HEK293 (cell line): Measurements from ENCODE around the gene ATE1.

Experiments used
- CTCF ChIA-PET: fragments of 350-600 bp; formaldehyde crosslinking; extraction: SDS; loops from one replicate; lab custom pipeline; 2021; ENCODE audit warnings: antibody characterized with exemption; lab: Yijun Ruan, JAX
- POLR2A ChIA-PET: fragments of 300-600 bp; formaldehyde crosslinking; extraction: SDS; loops from one replicate; lab custom pipeline; 2020; ENCODE audit warnings: antibody characterized with exemption, inconsistent platforms; lab: Yijun Ruan, JAX
- H3K27ac ChIP-seq: fragments of 200-500 bp; sonication (Bioruptor generic); 2 replicates; pipeline ENCODE4 v1.5.1; 2014; ENCODE audit warnings: low read depth, low read length, control low read depth, inconsistent platforms; ENCODE audit errors: extremely low read depth
- H3K36me3 ChIP-seq, 2 experiments: fragments of 200-500 bp in 1 of 2; sonication (Bioruptor generic) in 1 of 2; 1 replicate in 1 of 2; 2 replicates in 1 of 2; pipeline ENCODE4 v1.5.1; 2014 to 2017; ENCODE audit warnings: inconsistent platforms in 2 of 2, low read length in 2 of 2; ENCODE audit not compliant: control insufficient read depth in 2 of 2, insufficient read depth in 1 of 2
- H3K4me1 ChIP-seq: fragments of 200-500 bp; sonication (Bioruptor generic); 2 replicates; pipeline ENCODE4 v1.5.1; 2014; ENCODE audit warnings: mild to moderate bottlenecking, low read length, inconsistent platforms; ENCODE audit not compliant: control insufficient read depth, insufficient read depth
- H3K4me3 ChIP-seq: 2 replicates; pipeline ENCODE4 v1.5.1; 2011; ENCODE audit warnings: low read depth, mild to moderate bottlenecking, control low read depth, low read length, moderate library complexity
- H3K9me3 ChIP-seq: fragments of 200-500 bp; sonication (Bioruptor generic); 2 replicates; pipeline ENCODE4 v1.5.1; 2014; ENCODE audit warnings: low read depth, low read length, inconsistent platforms; ENCODE audit not compliant: control insufficient read depth, insufficient read depth
- ATF2 ChIP-seq: fragments of 450-650 bp; formaldehyde crosslinking; IDR thresholded peaks from 2 replicates; pipeline ENCODE4 v1.5.1; 2016; ENCODE audit warnings: missing biosample characterization, missing genetic modification characterization, low read depth
- FEZF1 ChIP-seq: fragments of 450-650 bp; formaldehyde crosslinking; IDR thresholded peaks from 2 replicates; pipeline ENCODE4 v1.5.1; 2016; ENCODE audit warnings: missing biosample characterization, missing genetic modification characterization
- HIC1 ChIP-seq: fragments of 450-650 bp; formaldehyde crosslinking; IDR thresholded peaks from 2 replicates; pipeline ENCODE4 v1.5.1; 2016; ENCODE audit warnings: missing biosample characterization, missing genetic modification characterization
- KLF8 ChIP-seq: fragments of 450-650 bp; formaldehyde crosslinking; IDR thresholded peaks from 2 replicates; pipeline ENCODE4 v1.5.1; 2016; ENCODE audit warnings: missing biosample characterization, missing genetic modification characterization
- KLF9 ChIP-seq: fragments of 450-650 bp; formaldehyde crosslinking; IDR thresholded peaks from 2 replicates; pipeline ENCODE4 v1.5.1; 2016; ENCODE audit warnings: missing biosample characterization, missing genetic modification characterization, low read depth
- PRDM1 ChIP-seq: fragments of 450-650 bp; formaldehyde crosslinking; IDR thresholded peaks from 2 replicates; pipeline ENCODE4; 2016; ENCODE audit warnings: missing biosample characterization, missing genetic modification characterization
- PRDM10 ChIP-seq: fragments of 450-650 bp; formaldehyde crosslinking; IDR thresholded peaks from 2 replicates; pipeline ENCODE4 v1.5.1; 2016; ENCODE audit warnings: missing biosample characterization, missing genetic modification characterization
- SALL2 ChIP-seq: fragments of 450-650 bp; formaldehyde crosslinking; IDR thresholded peaks from 2 replicates; pipeline ENCODE4 v1.5.0; 2017; ENCODE audit warnings: missing biosample characterization, mild to moderate bottlenecking, missing genetic modification characterization, borderline replicate concordance
- TSHZ1 ChIP-seq: fragments of 450-650 bp; formaldehyde crosslinking; IDR thresholded peaks from 2 replicates; pipeline ENCODE4 v1.5.1; 2016; ENCODE audit warnings: missing biosample characterization, missing genetic modification characterization, borderline replicate concordance
- ZNF114 ChIP-seq: fragments of 450-650 bp; formaldehyde crosslinking; IDR thresholded peaks from 2 replicates; pipeline ENCODE4 v1.5.0; 2017; ENCODE audit warnings: missing biosample characterization, missing genetic modification characterization
- ZNF138 ChIP-seq: fragments of 450-650 bp; formaldehyde crosslinking; IDR thresholded peaks from 2 replicates; pipeline ENCODE4 v1.5.1; 2016; ENCODE audit warnings: missing biosample characterization, missing genetic modification characterization, borderline replicate concordance
- ZNF146 ChIP-seq: fragments of 450-650 bp; formaldehyde crosslinking; IDR thresholded peaks from 2 replicates; pipeline ENCODE4 v1.5.1; 2016; ENCODE audit warnings: missing biosample characterization, missing genetic modification characterization
- ZNF174 ChIP-seq: fragments of 450-650 bp; formaldehyde crosslinking; IDR thresholded peaks from 2 replicates; pipeline ENCODE4 v1.5.0; 2017; ENCODE audit warnings: missing biosample characterization, mild to moderate bottlenecking, missing genetic modification characterization
- ZNF211 ChIP-seq: fragments of 450-650 bp; formaldehyde crosslinking; IDR thresholded peaks from 2 replicates; pipeline ENCODE4 v1.5.1; 2016; ENCODE audit warnings: low read depth, missing biosample characterization, missing genetic modification characterization
- ZNF248 ChIP-seq: fragments of 450-650 bp; formaldehyde crosslinking; IDR thresholded peaks from 2 replicates; pipeline ENCODE4 v1.5.1; 2017; ENCODE audit warnings: missing biosample characterization, missing genetic modification characterization
- ZNF280C ChIP-seq: fragments of 450-650 bp; formaldehyde crosslinking; IDR thresholded peaks from 2 replicates; pipeline ENCODE4 v1.5.1; 2016; ENCODE audit warnings: missing biosample characterization, missing genetic modification characterization
- ZNF335 ChIP-seq: fragments of 450-650 bp; formaldehyde crosslinking; conservative IDR thresholded peaks from 2 replicates; pipeline ENCODE4 v1.5.1; 2016; ENCODE audit warnings: missing biosample characterization, missing genetic modification characterization
- ZNF350 ChIP-seq: fragments of 450-650 bp; formaldehyde crosslinking; IDR thresholded peaks from 2 replicates; pipeline ENCODE4 v1.5.0; 2017; ENCODE audit warnings: missing biosample characterization, mild to moderate bottlenecking, missing genetic modification characterization
- ZNF404 ChIP-seq: fragments of 450-650 bp; formaldehyde crosslinking; IDR thresholded peaks from 2 replicates; pipeline ENCODE4 v1.5.1; 2017; ENCODE audit warnings: missing biosample characterization, missing genetic modification characterization
- ZNF473 ChIP-seq: fragments of 450-650 bp; formaldehyde crosslinking; IDR thresholded peaks from 2 replicates; pipeline ENCODE4 v1.5.1; 2017; ENCODE audit warnings: missing biosample characterization, missing genetic modification characterization
- ZNF548 ChIP-seq: fragments of 450-650 bp; formaldehyde crosslinking; IDR thresholded peaks from 2 replicates; pipeline ENCODE4 v1.5.1; 2016; ENCODE audit warnings: missing biosample characterization, missing genetic modification characterization
- ZNF610 ChIP-seq: fragments of 450-650 bp; formaldehyde crosslinking; IDR thresholded peaks from 2 replicates; pipeline ENCODE4 v1.5.1; 2016; ENCODE audit warnings: missing biosample characterization, missing genetic modification characterization, borderline replicate concordance
- ZNF660 ChIP-seq: fragments of 450-650 bp; IDR thresholded peaks from 2 replicates; pipeline ENCODE4 v1.5.1; 2018; ENCODE audit warnings: missing biosample characterization, mild to moderate bottlenecking, missing genetic modification characterization
- ZNF792 ChIP-seq: fragments of 450-650 bp; formaldehyde crosslinking; IDR thresholded peaks from 2 replicates; pipeline ENCODE4 v1.5.1; 2016; ENCODE audit warnings: missing biosample characterization, missing genetic modification characterization

The ATE1 gene

GRCh38 chr10:121823993-121824463, 103.8 kb downstream of the ATE1 start (continued):
- TF ChIP-seq KLF8 (tag by site-specific recombination) = no peak
- TF ChIP-seq ZNF404 = no peak
- TF ChIP-seq SALL2 (tag by site-specific recombination) = no peak
- no peak for TF ChIP-seq ZNF548 (tag by site-specific recombination)
- TF ChIP-seq ZNF280C (tag by site-specific recombination) = no peak
- no peak for TF ChIP-seq ZNF146
- no peak for TF ChIP-seq ZNF473 (tag by site-specific recombination)
- no peak for TF ChIP-seq ZNF610 (tag by site-specific recombination)
- TF ChIP-seq ZNF660 = no peak
- TF ChIP-seq KLF9 (tag by site-specific recombination) = no peak
- TF ChIP-seq ZNF174 (tag by site-specific recombination) = no peak

- Histone ChIP-seq H3K9me3 (no peaks in the 10 kb centered on the region), H3K4me1 (peaks cover 24% of the 10 kb centered on the region), H3K4me3 (no peak overlapping the region), H3K27ac (no peak overlapping the region), H3K36me3 (peaks cover 0 to 5% of the 10 kb centered on the region in 2 experiments; a peak in 1 of 3 replicates)
- ChIA-PET POLR2A (no interaction called here), CTCF (interaction anchor here (0.6 to 5.1 kb wide), 10 partner anchors 10 to 874 kb away, joined by 3 to 58 read pairs (median 8); no protein-coding TSS in a partner anchor)
- no peak for TF ChIP-seq ATF2 (tag by site-specific recombination)
- TF ChIP-seq ZNF548 (tag by site-specific recombination) = no peak
- TF ChIP-seq ZNF792 (tag by site-specific recombination) = no peak
- no peak for TF ChIP-seq ZNF114
- TF ChIP-seq ZNF138 (tag by site-specific recombination) = no peak
- TF ChIP-seq TSHZ1 (tag by site-specific recombination) = 0 out of 2 replicates have a peak, but pooled peaks have one; percentile 21
- TF ChIP-seq PRDM1 (tag by site-specific recombination) = no peak
- TF ChIP-seq ZNF248 = no peak
- TF ChIP-seq PRDM10 (tag by site-specific recombination) = no peak
- no peak for TF ChIP-seq ZNF211 (tag by site-specific recombination)
- peak; percentile 45 for TF ChIP-seq ZNF335 (tag by site-specific recombination)
- 0 out of 2 replicates have a peak, but pooled peaks have one; percentile 30 for TF ChIP-seq HIC1 (tag by site-specific recombination)
- TF ChIP-seq ZNF350 (tag by site-specific recombination) = no peak
- peak; percentile 41; the same call in 1 of the 2 replicates for TF ChIP-seq FEZF1 (tag by site-specific recombination)
Observed at GRCh38 chr10:121822724-121823123, 105.1 kb downstream of the ATE1 start.
